GM06990 (cell line): ENCODE data around the gene S100A13.

ENCODE experiments used
- DNase-seq: peaks from one replicate; pipeline ENCODE4 v3.0.0-alpha.2; 2011; ENCODE audit not compliant: insufficient read length; ENCODE audit errors: extremely low read depth
- H3K27me3 ChIP-seq: replicated peaks from 2 replicates; pipeline ENCODE4 v1.6.0; 2011; ENCODE audit warnings: low read length; ENCODE audit not compliant: control insufficient read depth, insufficient read depth
- H3K36me3 ChIP-seq: 2 replicates; pipeline ENCODE4 v1.5.1; 2011; ENCODE audit warnings: low read length; ENCODE audit not compliant: control insufficient read depth, insufficient read depth
- H3K4me3 ChIP-seq: replicated peaks from 2 replicates; pipeline ENCODE4 v1.5.1; 2011; ENCODE audit warnings: low read depth, mild to moderate bottlenecking, control low read depth, low read length
- CTCF ChIP-seq: IDR thresholded peaks from 2 replicates; pipeline ENCODE4 v1.5.1; 2011; ENCODE audit warnings: low read length, control low read depth, mild to moderate bottlenecking, inconsistent platforms; ENCODE audit not compliant: insufficient read depth, poor library complexity, severe bottlenecking

S100A13 gene

GRCh38 chr1:153619171-153619570 lies 8.1 kb downstream of the S100A13 start:
- TF ChIP-seq CTCF, result no peak
- no peak for DNase-seq
- Histone ChIP-seq H3K27me3 (no peaks in the 10 kb centered on the region), H3K4me3 (no peak overlapping the region), H3K36me3 (no peaks in the 10 kb centered on the region)

- Histone ChIP-seq H3K4me3 (no peak overlapping the region), H3K27me3 (no peaks in the 10 kb centered on the region), H3K36me3 (no peaks in the 10 kb centered on the region)
- peak; percentile 90 for TF ChIP-seq CTCF
- DNase-seq, result peak; percentile 61
Observed at GRCh38 chr1:153617663-153618062, 9.6 kb downstream of the S100A13 start.

GRCh38 chr1:153616917-153617311 lies 10.4 kb downstream of the S100A13 start:
- Histone ChIP-seq H3K36me3 (no peaks in the 10 kb centered on the region), H3K27me3 (no peaks in the 10 kb centered on the region), H3K4me3 (no peak overlapping the region)
- TF ChIP-seq CTCF, result no peak
- no peak for DNase-seq

GRCh38 chr1:153616144-153616916 lies 11.0 kb downstream of the S100A13 start, which contains the start of gene S100A14:
Gene S100A14 (minus strand): TSS chr1:153616325. CDS start chr1:153615858, 467 bp downstream.
- Histone ChIP-seq H3K4me3 (no peak within 1 kb of the TSS), H3K36me3 (no peaks in the 10 kb centered on the region), H3K27me3 (no peaks in the 10 kb centered on the region)
- no peak for DNase-seq
- no peak for TF ChIP-seq CTCF

- Histone ChIP-seq H3K4me3 (no peak overlapping the region), H3K36me3 (no peaks in the 10 kb centered on the region), H3K27me3 (no peaks in the 10 kb centered on the region)
- TF ChIP-seq CTCF, result no peak
- DNase-seq, result no peak
Observed at GRCh38 chr1:153615406-153615805, 11.9 kb downstream of the S100A13 start.

GRCh38 chr1:153614906-153615305 lies 12.4 kb downstream of the S100A13 start:
- H3K27me3 ChIP-seq, result no peaks in the 10 kb centered on the region; the same call in 1 of the 2 replicates
- DNase-seq, result no peak
- no peaks in the 10 kb centered on the region for H3K36me3 ChIP-seq
- no peak overlapping the region for H3K4me3 ChIP-seq
- no peak for TF ChIP-seq CTCF
